Activated T-cell treated with anti-CD3 and anti-CD28 coated beads for 1 hour (primary cell): ENCODE results near the gene TNIK.

Source experiments
- DNase-seq: peaks from one replicate; pipeline ENCODE4 v3.0.0-alpha.2; 2020; ENCODE audit warnings: low read depth

The TNIK gene

GRCh38 chr3:171068658-171069057 is 391.5 kb downstream of the TNIK start:
- no peak for DNase-seq

GRCh38 chr3:171066206-171066605 is 394.0 kb downstream of the TNIK start:
- DNase-seq = no peak

- DNase-seq = no peak
Measured at GRCh38 chr3:171065732-171066131, 394.5 kb downstream of the TNIK start.

- DNase-seq = no peak
Measured at GRCh38 chr3:171064461-171064860, 395.7 kb downstream of the TNIK start.

GRCh38 chr3:171061749-171062148 is 398.5 kb downstream of the TNIK start:
- no peak for DNase-seq

- no peak for DNase-seq
Measured at GRCh38 chr3:171059978-171060377, 400.2 kb downstream of the TNIK start.

GRCh38 chr3:171058873-171059603 is 401.2 kb downstream of the TNIK start:
- DNase-seq = no peak

- no peak for DNase-seq
Measured at GRCh38 chr3:171058058-171058457, 402.1 kb downstream of the TNIK start.

- DNase-seq = no peak
Measured at GRCh38 chr3:171057072-171057471, 403.1 kb downstream of the TNIK start.

- no peak for DNase-seq
Measured at GRCh38 chr3:171056528-171056927, 403.7 kb downstream of the TNIK start.

GRCh38 chr3:171055336-171056178 is 404.6 kb downstream of the TNIK start:
- no peak for DNase-seq

- no peak for DNase-seq
Measured at GRCh38 chr3:171054921-171055320, 405.3 kb downstream of the TNIK start.

GRCh38 chr3:171054231-171054630 is 406.0 kb downstream of the TNIK start:
- no peak for DNase-seq

GRCh38 chr3:171049861-171050444 is 410.3 kb downstream of the TNIK start:
- peak; percentile 12 for DNase-seq

- no peak for DNase-seq
Measured at GRCh38 chr3:171046760-171047159, 413.4 kb downstream of the TNIK start.

GRCh38 chr3:171044835-171045793 is 415.1 kb downstream of the TNIK start:
- DNase-seq = no peak

- no peak for DNase-seq
Measured at GRCh38 chr3:171044384-171044783, 415.8 kb downstream of the TNIK start.

GRCh38 chr3:171039674-171040073 is 420.5 kb downstream of the TNIK start:
- DNase-seq = no peak

- DNase-seq = no peak
Measured at GRCh38 chr3:171038342-171038741, 421.9 kb downstream of the TNIK start.

GRCh38 chr3:171028779-171029232 is 431.4 kb downstream of the TNIK start:
- no peak for DNase-seq

GRCh38 chr3:171028025-171028778 is 432.0 kb downstream of the TNIK start:
- DNase-seq = no peak
